Measurements from ENCODE around the gene FOXO3. TPM values are rescaled to one million over a fixed set of nuclear protein-coding genes. Genes with fewer than 3 reads are reported as not detected.
A peak's percentile ranks its signal among the peaks of the same experiment; 100 is the strongest.

FOXO3 gene
- total RNA-seq, 4 donors from 2014 or later: 146 to 200 (median 166) TPM

GRCh38 chr6:108610957-108611586 lies 50.4 kb downstream of the FOXO3 start:
- H3K27me3 ChIP-seq: no peaks in the 10 kb centered on the region
- peaks cover 0 to 83% (median 56%) of the 10 kb centered on the region in 4 donors for H3K4me1 ChIP-seq
- no peaks in the 10 kb centered on the region for H3K36me3 ChIP-seq
- DNase-seq (ENCODE audit: low spot score in 2 of 2): no peak
- H3K9me3 ChIP-seq: peaks cover 0 to 9% (median 1%) of the 10 kb centered on the region in 4 donors
- TF ChIP-seq POLR2A (IDR thresholded peaks at IDR 0.05): no peak
- TF ChIP-seq CTCF (IDR thresholded peaks at IDR 0.05): no peak
- no peak for TF ChIP-seq EP300 (IDR thresholded peaks at IDR 0.05)
- peak overlapping the region in 2 of 4 donors; percentile 79 to 81 for H3K27ac ChIP-seq
- no peak overlapping the region for H3K4me3 ChIP-seq
- WGBS, 2 donors: 20 to 33% methylated on average over 4 of the region's 4 CpGs

- no peaks in the 10 kb centered on the region for H3K27me3 ChIP-seq
- H3K36me3 ChIP-seq: no peaks in the 10 kb centered on the region
- DNase-seq (ENCODE audit: low spot score in 2 of 2): no peak
- TF ChIP-seq POLR2A (IDR thresholded peaks at IDR 0.05) (no peak), CTCF (IDR thresholded peaks at IDR 0.05) (no peak), EP300 (IDR thresholded peaks at IDR 0.05) (no peak)
- H3K4me1 ChIP-seq: peaks cover 0 to 83% (median 51%) of the 10 kb centered on the region in 4 donors
- no peak overlapping the region for H3K4me3 ChIP-seq
- peaks cover 0 to 9% (median 1%) of the 10 kb centered on the region in 4 donors for H3K9me3 ChIP-seq
- H3K27ac ChIP-seq: peak overlapping the region in 1 of 4 donors; percentile 87
Measured at GRCh38 chr6:108612852-108613251, 52.1 kb downstream of the FOXO3 start.

- Histone ChIP-seq H3K4me3 (no peak overlapping the region), H3K36me3 (no peaks in the 10 kb centered on the region), H3K9me3 (peaks cover 0 to 9% (median 1%) of the 10 kb centered on the region in 4 donors), H3K4me1 (peaks cover 4 to 83% (median 53%) of the 10 kb centered on the region in 4 donors), H3K27ac (peak overlapping the region in 3 of 4 donors; percentile 26 to 87 (median 80)), H3K27me3 (no peaks in the 10 kb centered on the region)
- WGBS, 2 donors: 67 to 72% methylated on average over 3 of the region's 3 CpGs
- peak in 1 of 2 donors; percentile 66 for DNase-seq (ENCODE audit: low spot score in 2 of 2)
- no peak for TF ChIP-seq POLR2A (IDR thresholded peaks at IDR 0.05)
- TF ChIP-seq EP300 (IDR thresholded peaks at IDR 0.05): peak in 1 of 2 donors; percentile 69
- TF ChIP-seq CTCF (IDR thresholded peaks at IDR 0.05): no peak
Measured at GRCh38 chr6:108616544-108616943, 55.8 kb downstream of the FOXO3 start.

GRCh38 chr6:108616973-108617372 lies 56.3 kb downstream of the FOXO3 start:
- Histone ChIP-seq H3K4me3 (no peak overlapping the region), H3K27me3 (no peaks in the 10 kb centered on the region), H3K4me1 (peaks cover 4 to 85% (median 58%) of the 10 kb centered on the region in 4 donors), H3K36me3 (no peaks in the 10 kb centered on the region), H3K27ac (peak overlapping the region in 2 of 4 donors; percentile 80 to 87), H3K9me3 (peaks cover 0 to 9% (median 1%) of the 10 kb centered on the region in 4 donors)
- DNase-seq (ENCODE audit: low spot score in 2 of 2): no peak
- TF ChIP-seq EP300 (IDR thresholded peaks at IDR 0.05): no peak
- TF ChIP-seq POLR2A (IDR thresholded peaks at IDR 0.05): no peak
- TF ChIP-seq CTCF (IDR thresholded peaks at IDR 0.05): no peak

GRCh38 chr6:108618623-108619152 lies 58.0 kb downstream of the FOXO3 start:
- no peaks in the 10 kb centered on the region for H3K36me3 ChIP-seq
- peaks cover 4 to 99% (median 73%) of the 10 kb centered on the region in 4 donors for H3K4me1 ChIP-seq
- TF ChIP-seq POLR2A (IDR thresholded peaks at IDR 0.05) (no peak), CTCF (IDR thresholded peaks at IDR 0.05) (no peak), EP300 (IDR thresholded peaks at IDR 0.05) (no peak)
- 67 to 68% methylated on average over 3 of the region's 3 CpGs for WGBS, 2 donors
- no peak for DNase-seq (ENCODE audit: low spot score in 2 of 2)
- H3K4me3 ChIP-seq: no peak overlapping the region
- no peaks in the 10 kb centered on the region for H3K27me3 ChIP-seq
- no peaks in the 10 kb centered on the region for H3K9me3 ChIP-seq
- H3K27ac ChIP-seq: peak overlapping the region in 2 of 4 donors; percentile 80 to 87
